Renal cortex interstitium (tissue), 11 donors: ENCODE results near the gene TGFBR1. TPM values are rescaled to one million over a fixed set of nuclear protein-coding genes. Genes with fewer than 3 reads are reported as not detected.
"Not testable (repeated sequence)": the region's sequence is repeated elsewhere in the genome, so short reads cannot be mapped to it uniquely, and the experiment has no call there.

Experiments used
- DNase-seq, 11 donors: peaks; one replicate each; pipeline ENCODE4 v3.0.0-alpha.2; 2013; ENCODE audit warnings: low read depth in 9 of 11, low spot score in 4 of 11; ENCODE audit errors: extremely low read depth in 1 of 11
- polyA plus RNA-seq, 3 donors: library from polyadenylated mRNA; unstranded; fragments of 120-200 nt; gene quantifications; one replicate each; pipeline ENCODE4 v1.2.1, GENCODE V29; 2013; ENCODE audit not compliant: insufficient read length in 3 of 3

The TGFBR1 gene
- polyA plus RNA-seq, 3 donors, result 40.8 to 52.7 (median 48.7) TPM

GRCh38 chr9:99190597-99191283 lies 85.8 kb downstream of the TGFBR1 start:
- no peak for DNase-seq

- DNase-seq, result no peak
These were observed 88.0 kb downstream of the TGFBR1 start for GRCh38 chr9:99192786-99193465.

GRCh38 chr9:99193466-99193821 lies 88.5 kb downstream of the TGFBR1 start:
- no peak for DNase-seq

GRCh38 chr9:99196484-99196883 lies 91.6 kb downstream of the TGFBR1 start:
- not testable (repeated sequence) for DNase-seq

- no peak for DNase-seq
These were observed 92.3 kb downstream of the TGFBR1 start for GRCh38 chr9:99197124-99197630.

- no peak for DNase-seq
These were observed 93.1 kb downstream of the TGFBR1 start for GRCh38 chr9:99197987-99198386.

- DNase-seq, result no peak
These were observed 95.1 kb downstream of the TGFBR1 start for GRCh38 chr9:99199938-99200539.

GRCh38 chr9:99201603-99202002 lies 96.7 kb downstream of the TGFBR1 start:
- no peak for DNase-seq

Other genes starting within 250 kb of the TGFBR1 start
- 10 to 100 TPM; 22.2 to 30.3 (median 23.0) TPM for gene COL15A1, start 161.2 kb upstream of the TGFBR1 start, polyA plus RNA-seq
- 10 to 100 TPM; 42.7 to 49.4 (median 45.2) TPM for gene ALG2, start 116.8 kb downstream of the TGFBR1 start, polyA plus RNA-seq
- gene SEC61B, start 117.2 kb downstream of the TGFBR1 start, polyA plus RNA-seq, result 100 to 1,000 TPM; 146 to 169 (median 155) TPM